OCI-LY1 (cell line): ENCODE results near the gene TEX53.

Experiments used
- H2AFZ ChIP-seq: fragments of 200-600 bp; sonication (generic), shearing (Covaris generic); 2 replicates; pipeline ENCODE4 v1.6.0; 2014; ENCODE audit warnings: antibody characterized with exemption, mild to moderate bottlenecking, low read length
- H3F3A ChIP-seq: fragments of 200-600 bp; sonication (generic), shearing (Covaris generic); 2 replicates; pipeline ENCODE4 v1.6.0; 2014; ENCODE audit warnings: mild to moderate bottlenecking, antibody characterized with exemption, low read length, moderate library complexity; ENCODE audit not compliant: insufficient read depth
- H3K27ac ChIP-seq: fragments of 200-600 bp; sonication (generic); 2 replicates; pipeline ENCODE4 v1.5.1; 2014; ENCODE audit warnings: low read length, mixed run types, mild to moderate bottlenecking, low read depth; ENCODE audit not compliant: poor library complexity, severe bottlenecking
- H3K27me3 ChIP-seq: fragments of 200-600 bp; sonication (generic); 2 replicates; pipeline ENCODE4 v1.6.0; 2014; ENCODE audit warnings: antibody characterized with exemption, mild to moderate bottlenecking, low read length, moderate library complexity; ENCODE audit not compliant: insufficient read depth
- H3K36me3 ChIP-seq: fragments of 200-600 bp; sonication (generic); 2 replicates; pipeline ENCODE4 v1.6.1; 2014; ENCODE audit warnings: mild to moderate bottlenecking, antibody characterized with exemption, low read length, moderate library complexity, mixed read lengths; ENCODE audit not compliant: insufficient read depth
- H3K4me1 ChIP-seq: fragments of 200-600 bp; sonication (generic); 2 replicates; pipeline ENCODE4 v1.5.1; 2014; ENCODE audit warnings: mild to moderate bottlenecking, low read length, moderate library complexity; ENCODE audit not compliant: insufficient read depth, severe bottlenecking
- H3K4me2 ChIP-seq: fragments of 200-600 bp; sonication (generic), shearing (Covaris generic); 2 replicates; pipeline ENCODE4 v1.6.1; 2014; ENCODE audit warnings: low read length
- H3K4me3 ChIP-seq: fragments of 200-600 bp; sonication (generic); 2 replicates; pipeline ENCODE4 v1.5.1; 2014; ENCODE audit warnings: low read length, low read depth, mild to moderate bottlenecking, mixed read lengths; ENCODE audit not compliant: poor library complexity, severe bottlenecking
- H3K79me2 ChIP-seq: fragments of 200-600 bp; shearing (Covaris generic); 2 replicates; pipeline ENCODE4 v1.6.1; 2016; ENCODE audit warnings: mixed run types, low read length, mixed read lengths; ENCODE audit not compliant: insufficient read depth
- H3K9ac ChIP-seq: fragments of 200-600 bp; sonication (generic), shearing (Covaris generic); 2 replicates; pipeline ENCODE4 v1.6.1; 2014; ENCODE audit warnings: mild to moderate bottlenecking, low read length, mixed read lengths
- H3K9me2 ChIP-seq: fragments of 200-600 bp; sonication (generic), shearing (Covaris generic); 2 replicates; pipeline ENCODE4 v1.6.1; 2014; ENCODE audit warnings: low read depth, mild to moderate bottlenecking, low read length, mixed read lengths
- H3K9me3 ChIP-seq: fragments of 200-600 bp; shearing (Covaris generic); 2 replicates; pipeline ENCODE4 v1.6.1; 2014; ENCODE audit warnings: low read length, mixed read lengths
- H4K20me1 ChIP-seq: fragments of 200-600 bp; sonication (generic), shearing (Covaris generic); 2 replicates; pipeline ENCODE4 v1.6.0; 2016; ENCODE audit warnings: mild to moderate bottlenecking, low read length; ENCODE audit not compliant: insufficient read depth
- CTCF ChIP-seq: fragments of 200-600 bp; sonication (generic), shearing (Covaris generic); IDR thresholded peaks from 2 replicates; pipeline ENCODE4 v1.5.1; 2017; ENCODE audit warnings: mild to moderate bottlenecking, antibody characterized with exemption, low read length, moderate library complexity, mixed read lengths
- EZH2 ChIP-seq: fragments of 200-600 bp; sonication (generic), shearing (Covaris generic); IDR thresholded peaks from 2 replicates; pipeline ENCODE4 v1.8.0; 2017; ENCODE audit warnings: borderline replicate concordance, mixed run types, mild to moderate bottlenecking, antibody characterized with exemption, low read length, moderate library complexity, mixed read lengths

Gene TEX53

GRCh38 chr9:114678795-114679194 is 21.2 kb upstream of the TEX53 start:
- Histone ChIP-seq H3F3A (no peaks in the 10 kb centered on the region), H3K36me3 (no peaks in the 10 kb centered on the region), H3K9me3 (no peaks in the 10 kb centered on the region), H3K4me3 (no peak overlapping the region), H3K9me2 (no peaks in the 10 kb centered on the region), H3K4me2 (no peak overlapping the region), H3K4me1 (no peaks in the 10 kb centered on the region), H3K27ac (no peak overlapping the region), H2AFZ (no peak overlapping the region), H4K20me1 (no peaks in the 10 kb centered on the region), H3K9ac (no peak overlapping the region), H3K79me2 (no peaks in the 10 kb centered on the region), H3K27me3 (no peaks in the 10 kb centered on the region)
- TF ChIP-seq EZH2 (no peak), CTCF (no peak)

GRCh38 chr9:114678130-114678529 is 20.5 kb upstream of the TEX53 start:
- Histone ChIP-seq H3K79me2 (no peaks in the 10 kb centered on the region), H4K20me1 (no peaks in the 10 kb centered on the region), H3K4me3 (no peak overlapping the region), H3K4me1 (no peaks in the 10 kb centered on the region), H3F3A (no peaks in the 10 kb centered on the region), H3K27me3 (no peaks in the 10 kb centered on the region), H3K9me3 (no peaks in the 10 kb centered on the region), H3K9me2 (no peaks in the 10 kb centered on the region), H3K27ac (no peak overlapping the region), H3K4me2 (no peak overlapping the region), H3K36me3 (no peaks in the 10 kb centered on the region), H3K9ac (no peak overlapping the region), H2AFZ (no peak overlapping the region)
- no peak for TF ChIP-seq CTCF
- no peak for TF ChIP-seq EZH2

- Histone ChIP-seq H3K4me2 (no peak overlapping the region), H3K27me3 (no peaks in the 10 kb centered on the region), H3K27ac (no peak overlapping the region), H3K9ac (no peak overlapping the region), H3K4me3 (no peak overlapping the region), H3K79me2 (no peaks in the 10 kb centered on the region), H3K36me3 (no peaks in the 10 kb centered on the region), H4K20me1 (no peaks in the 10 kb centered on the region), H3K9me2 (no peaks in the 10 kb centered on the region), H2AFZ (no peak overlapping the region), H3K9me3 (no peaks in the 10 kb centered on the region), H3K4me1 (no peaks in the 10 kb centered on the region), H3F3A (no peaks in the 10 kb centered on the region)
- no peak for TF ChIP-seq EZH2
- no peak for TF ChIP-seq CTCF
Measured at GRCh38 chr9:114677418-114677817, 19.8 kb upstream of the TEX53 start.
